ENCODE measurements around the gene DPY19L1.
"Not testable (repeated sequence)": the region's sequence is repeated elsewhere in the genome, so short reads cannot be mapped to it uniquely, and the experiment has no call there.

- TF ChIP-seq CTCF, EZH2, EZH2phosphoT487 (IDR thresholded peaks at IDR 0.05): not testable (repeated sequence)
Observed at GRCh38 chr7:34918198-34918861, 119.0 kb downstream of the DPY19L1 start.
